Measurements from ENCODE around the gene CRABP2. TPM values are rescaled to one million over a fixed set of nuclear protein-coding genes. Genes with fewer than 3 reads are reported as not detected.
A peak's percentile ranks its signal among the peaks of the same experiment; 100 is the strongest.

Gene CRABP2
- total RNA-seq, 4 donors from 2014 or later: 4.5 to 8.8 (median 8.8) TPM; not detected in 1

DNA sequence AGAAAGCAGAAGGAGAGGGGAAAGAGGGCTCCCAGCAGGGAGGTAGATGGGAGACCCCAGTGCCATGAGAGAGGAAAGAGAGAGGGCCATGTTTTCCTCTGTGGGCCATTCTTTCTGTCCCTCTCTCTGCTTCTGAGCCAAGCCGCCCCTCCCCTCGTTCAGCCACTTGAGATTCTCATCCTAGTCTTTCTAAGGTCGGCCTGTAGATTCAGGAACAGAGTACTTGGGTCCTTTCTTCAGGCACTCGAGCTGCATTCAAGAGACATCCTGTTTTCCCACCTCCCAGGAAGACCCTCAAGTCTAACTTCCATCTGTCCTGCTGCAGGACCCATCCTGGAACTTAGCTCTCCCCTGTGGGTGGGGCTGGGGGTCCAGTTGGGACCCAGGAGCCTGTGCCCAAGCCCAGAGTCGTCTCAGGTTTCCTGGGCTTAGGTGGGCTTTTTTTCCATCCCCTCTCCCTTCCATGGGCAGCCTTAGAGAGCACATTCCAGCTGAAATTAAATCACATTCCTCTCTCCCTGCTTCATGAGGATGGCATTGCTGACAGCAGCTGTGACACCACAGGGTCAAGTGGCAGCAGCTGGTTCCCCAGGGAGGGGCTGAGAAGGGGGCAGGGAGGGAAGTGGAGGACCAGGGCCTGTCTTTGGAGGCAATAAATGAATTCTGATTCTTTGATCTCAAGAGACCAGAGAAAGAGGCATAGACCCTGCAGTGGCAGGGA lies 41.2 kb downstream of the CRABP2 start:
- DNase-seq (ENCODE audit: low spot score): no peak
- no peak for TF ChIP-seq CTCF (IDR thresholded peaks at IDR 0.05)
- ATAC-seq (ENCODE audit: low FRiP score): no peak

DNA sequence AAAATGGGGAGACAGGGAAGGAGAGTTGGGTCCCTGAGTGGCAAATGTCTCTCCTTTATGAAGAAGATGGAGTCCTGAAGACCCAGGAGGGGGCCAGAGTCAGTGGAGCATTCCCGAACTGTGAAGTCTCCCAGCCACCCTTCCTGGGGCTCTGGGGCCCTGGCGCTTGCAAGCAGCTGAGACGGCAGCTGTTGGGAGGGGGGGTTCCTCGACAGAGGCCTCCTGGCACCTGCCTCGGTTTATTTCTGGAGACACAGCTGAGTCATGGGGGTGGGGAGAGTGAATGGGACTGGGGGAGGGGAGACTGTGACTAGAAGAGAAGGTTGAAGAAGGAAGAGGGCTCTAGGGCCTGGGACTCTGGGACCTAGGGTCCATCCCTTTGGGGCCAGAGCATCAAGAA lies 42.2 kb downstream of the CRABP2 start:
- DNase-seq (ENCODE audit: low spot score) (no peak), ATAC-seq (ENCODE audit: low FRiP score) (no peak)
- no peak for TF ChIP-seq CTCF (IDR thresholded peaks at IDR 0.05)

DNA sequence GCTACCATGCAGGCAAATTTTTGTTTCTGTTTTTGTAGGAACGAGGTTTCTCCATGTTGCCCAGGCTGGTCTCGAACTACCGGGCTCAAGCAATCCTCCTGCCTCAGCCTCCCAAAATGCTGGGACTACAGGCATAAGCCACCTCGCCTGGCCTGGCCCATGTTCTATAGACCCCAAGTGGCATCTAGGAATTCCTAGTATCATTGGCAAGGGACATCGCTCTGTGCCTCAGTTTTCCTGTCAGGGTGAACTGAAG lies 42.7 kb downstream of the CRABP2 start:
- ATAC-seq (ENCODE audit: low FRiP score): no peak
- no peak for DNase-seq (ENCODE audit: low spot score)
- TF ChIP-seq CTCF (IDR thresholded peaks at IDR 0.05): no peak

DNA sequence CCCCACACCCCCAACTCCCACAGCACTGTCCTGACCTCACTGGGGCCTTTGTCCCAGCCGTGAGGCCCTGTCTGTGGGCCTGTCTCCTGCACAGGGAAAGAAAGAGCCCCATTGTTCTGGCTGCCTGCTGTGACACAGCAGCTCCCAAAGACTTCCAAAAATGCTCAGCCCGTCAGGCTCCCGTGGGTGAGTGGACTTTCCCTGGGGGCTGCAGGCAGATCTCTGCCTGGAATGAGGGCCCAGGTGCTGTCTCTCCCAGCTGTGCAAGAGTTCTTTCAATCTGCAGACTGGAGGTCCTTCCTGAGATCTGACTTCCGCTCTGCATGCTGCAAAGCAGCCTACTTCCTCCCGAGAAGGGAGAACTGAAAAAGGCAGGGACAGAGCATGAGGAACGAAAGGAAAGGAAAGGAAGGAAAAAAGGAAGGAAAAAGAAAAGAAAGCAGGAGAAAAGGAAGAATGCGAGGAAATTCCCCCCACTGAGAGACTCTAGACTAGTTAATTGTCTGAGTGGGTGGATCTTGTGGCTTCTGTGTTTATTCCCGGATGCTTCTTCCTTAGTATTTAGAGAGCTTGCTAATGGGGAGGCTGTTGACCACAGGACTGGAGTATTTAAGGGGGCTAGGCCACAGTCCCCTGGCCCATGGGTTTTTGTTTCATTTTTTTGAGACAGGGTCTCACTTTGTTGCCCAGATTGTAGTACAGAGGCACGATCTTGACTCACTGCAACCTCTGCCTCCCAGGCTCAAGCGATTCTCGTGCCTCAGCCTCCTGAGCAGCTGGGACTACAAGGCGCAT lies 43.2 kb downstream of the CRABP2 start:
- no peak for DNase-seq (ENCODE audit: low spot score)
- TF ChIP-seq CTCF (IDR thresholded peaks at IDR 0.05): no peak
- no peak for ATAC-seq (ENCODE audit: low FRiP score)

DNA sequence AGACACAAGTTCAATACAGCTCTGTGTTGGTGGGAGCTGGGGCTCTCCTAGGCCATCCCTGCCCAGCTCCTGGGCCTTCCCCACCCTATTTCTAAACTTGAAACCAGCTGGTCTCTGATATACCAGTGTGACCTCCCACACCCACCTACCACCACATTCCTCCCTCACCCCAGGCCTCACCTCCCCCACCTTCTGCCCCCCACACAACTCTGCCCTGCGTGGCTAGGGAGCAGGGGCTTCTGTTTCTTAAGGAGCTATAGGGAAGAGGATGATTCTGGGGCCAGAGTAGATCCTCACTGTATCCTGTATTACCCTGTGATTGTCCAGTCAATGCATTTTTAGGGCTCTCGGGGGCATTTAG lies 44.7 kb downstream of the CRABP2 start:
- no peak for TF ChIP-seq CTCF (IDR thresholded peaks at IDR 0.05)
- no peak for ATAC-seq (ENCODE audit: low FRiP score)
- DNase-seq (ENCODE audit: low spot score): no peak

- ATAC-seq (ENCODE audit: low FRiP score) (peak; percentile 88), DNase-seq (ENCODE audit: low spot score) (peak; percentile 73)
- TF ChIP-seq CTCF (IDR thresholded peaks at IDR 0.05): peak in 2 of 3 donors; percentile 84 to 98
These were observed 45.2 kb downstream of the CRABP2 start for GRCh38 chr1:156659988-156660751.

Measured in omental fat pad (tissue), 4 donors.